ENCODE data around the gene RAB13.

Gene RAB13

DNA sequence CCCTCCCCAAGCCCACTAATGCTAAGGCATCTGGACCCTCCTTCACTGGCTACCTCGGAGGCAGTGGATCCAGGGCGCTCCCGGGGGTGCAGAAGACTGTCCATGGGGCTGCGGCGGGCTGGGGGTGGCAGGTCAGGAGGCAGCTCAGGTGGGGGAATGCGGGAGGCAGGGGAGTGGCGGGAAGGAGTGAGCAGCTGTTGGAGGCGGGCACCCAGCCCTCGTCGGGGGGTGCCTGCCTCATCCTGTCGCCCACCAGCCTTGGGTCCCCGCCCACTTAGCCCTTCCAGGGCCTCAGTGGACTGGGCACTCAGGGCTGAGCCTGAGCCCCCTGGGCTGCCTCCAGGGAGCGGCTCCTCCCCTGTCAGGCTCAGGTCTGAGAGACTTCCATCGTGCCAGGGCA, 52.7 kb downstream of the RAB13 start:
- TF ChIP-seq, protein P1, sequence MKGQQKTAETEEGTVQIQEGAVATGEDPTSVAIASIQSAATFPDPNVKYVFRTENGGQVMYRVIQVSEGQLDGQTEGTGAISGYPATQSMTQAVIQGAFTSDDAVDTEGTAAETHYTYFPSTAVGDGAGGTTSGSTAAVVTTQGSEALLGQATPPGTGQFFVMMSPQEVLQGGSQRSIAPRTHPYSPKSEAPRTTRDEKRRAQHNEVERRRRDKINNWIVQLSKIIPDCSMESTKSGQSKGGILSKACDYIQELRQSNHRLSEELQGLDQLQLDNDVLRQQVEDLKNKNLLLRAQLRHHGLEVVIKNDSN (IDR thresholded peaks at IDR 0.05): no peak
- TF ChIP-seq, protein P2, sequence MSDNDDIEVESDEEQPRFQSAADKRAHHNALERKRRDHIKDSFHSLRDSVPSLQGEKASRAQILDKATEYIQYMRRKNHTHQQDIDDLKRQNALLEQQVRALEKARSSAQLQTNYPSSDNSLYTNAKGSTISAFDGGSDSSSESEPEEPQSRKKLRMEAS (IDR thresholded peaks at IDR 0.05): no peak
- TF ChIP-seq NFIC (IDR thresholded peaks at IDR 0.05) (no peak), FOXM1 (IDR thresholded peaks at IDR 0.05; ENCODE audit: borderline replicate concordance, low read depth) (no peak), CEBPB (IDR thresholded peaks at IDR 0.05) (no peak), YY1 (IDR thresholded peaks at IDR 0.05; ENCODE audit: low read depth) (no peak), TCF12 (IDR thresholded peaks at IDR 0.05; ENCODE audit: low read depth) (no peak), EGR1 (IDR thresholded peaks at IDR 0.05) (no peak)

DNA sequence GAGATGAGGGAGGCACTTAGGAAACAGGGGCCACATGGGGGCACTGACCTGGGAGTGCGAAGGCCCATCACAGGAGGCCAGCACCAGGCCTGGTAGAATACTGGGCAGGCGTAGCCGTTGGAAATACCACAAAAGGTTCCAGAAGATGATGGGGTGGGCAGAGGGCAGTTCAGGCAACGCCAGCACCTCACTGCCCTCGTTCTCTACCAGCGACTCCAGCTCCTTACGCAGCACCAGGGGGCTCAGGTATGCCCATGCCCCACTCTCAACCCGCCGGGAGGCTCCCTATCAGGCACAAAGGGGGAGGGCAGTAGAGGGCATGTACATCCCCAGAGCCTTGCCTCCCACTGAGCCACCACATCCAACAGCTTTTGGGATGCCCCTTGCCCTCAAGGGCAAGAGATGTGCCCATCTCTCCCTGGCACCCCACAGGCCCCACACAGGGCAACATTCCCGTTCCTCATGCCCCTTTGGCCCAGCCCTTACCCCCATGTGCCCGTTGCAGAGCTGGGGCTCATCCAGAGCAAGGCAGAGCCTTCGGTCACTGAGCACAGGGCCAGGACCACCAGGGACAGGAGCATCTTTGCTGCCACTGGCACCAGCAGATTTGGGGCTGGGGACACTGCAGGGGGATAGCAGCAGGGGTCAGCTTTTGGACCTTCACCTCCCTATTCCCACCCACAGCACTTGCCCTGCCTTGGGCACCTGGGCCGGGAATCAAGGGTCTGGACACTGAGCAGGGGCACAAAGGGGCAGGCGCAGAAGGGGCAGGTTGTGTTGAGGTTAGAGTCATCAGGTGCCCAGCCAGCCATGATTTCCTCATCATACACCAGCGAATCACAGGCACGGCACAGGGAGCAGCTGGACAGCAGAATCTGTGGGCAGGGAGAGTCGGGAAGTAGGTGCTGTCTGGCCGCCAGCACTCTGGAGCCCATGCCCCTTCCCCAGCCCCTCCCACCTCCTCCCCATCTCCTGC, 53.7 kb downstream of the RAB13 start:
- no peak for TF ChIP-seq EP300 (IDR thresholded peaks at IDR 0.05; ENCODE audit: borderline replicate concordance)
- TF ChIP-seq, protein P2 (IDR thresholded peaks at IDR 0.05): no peak
- no peak for TF ChIP-seq TEAD4 (IDR thresholded peaks at IDR 0.05)
- no peak for TF ChIP-seq CREB1 (IDR thresholded peaks at IDR 0.05; ENCODE audit: low read depth)
- TF ChIP-seq CEBPB (IDR thresholded peaks at IDR 0.05): no peak
- TF ChIP-seq ZBTB7A (IDR thresholded peaks at IDR 0.05; ENCODE audit: low read depth): no peak
- TF ChIP-seq, protein P3, sequence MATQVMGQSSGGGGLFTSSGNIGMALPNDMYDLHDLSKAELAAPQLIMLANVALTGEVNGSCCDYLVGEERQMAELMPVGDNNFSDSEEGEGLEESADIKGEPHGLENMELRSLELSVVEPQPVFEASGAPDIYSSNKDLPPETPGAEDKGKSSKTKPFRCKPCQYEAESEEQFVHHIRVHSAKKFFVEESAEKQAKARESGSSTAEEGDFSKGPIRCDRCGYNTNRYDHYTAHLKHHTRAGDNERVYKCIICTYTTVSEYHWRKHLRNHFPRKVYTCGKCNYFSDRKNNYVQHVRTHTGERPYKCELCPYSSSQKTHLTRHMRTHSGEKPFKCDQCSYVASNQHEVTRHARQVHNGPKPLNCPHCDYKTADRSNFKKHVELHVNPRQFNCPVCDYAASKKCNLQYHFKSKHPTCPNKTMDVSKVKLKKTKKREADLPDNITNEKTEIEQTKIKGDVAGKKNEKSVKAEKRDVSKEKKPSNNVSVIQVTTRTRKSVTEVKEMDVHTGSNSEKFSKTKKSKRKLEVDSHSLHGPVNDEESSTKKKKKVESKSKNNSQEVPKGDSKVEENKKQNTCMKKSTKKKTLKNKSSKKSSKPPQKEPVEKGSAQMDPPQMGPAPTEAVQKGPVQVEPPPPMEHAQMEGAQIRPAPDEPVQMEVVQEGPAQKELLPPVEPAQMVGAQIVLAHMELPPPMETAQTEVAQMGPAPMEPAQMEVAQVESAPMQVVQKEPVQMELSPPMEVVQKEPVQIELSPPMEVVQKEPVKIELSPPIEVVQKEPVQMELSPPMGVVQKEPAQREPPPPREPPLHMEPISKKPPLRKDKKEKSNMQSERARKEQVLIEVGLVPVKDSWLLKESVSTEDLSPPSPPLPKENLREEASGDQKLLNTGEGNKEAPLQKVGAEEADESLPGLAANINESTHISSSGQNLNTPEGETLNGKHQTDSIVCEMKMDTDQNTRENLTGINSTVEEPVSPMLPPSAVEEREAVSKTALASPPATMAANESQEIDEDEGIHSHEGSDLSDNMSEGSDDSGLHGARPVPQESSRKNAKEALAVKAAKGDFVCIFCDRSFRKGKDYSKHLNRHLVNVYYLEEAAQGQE (IDR thresholded peaks at IDR 0.05; ENCODE audit: low read depth): no peak
- TF ChIP-seq TCF12 (IDR thresholded peaks at IDR 0.05; ENCODE audit: low read depth): no peak
- no peak for TF ChIP-seq YY1 (IDR thresholded peaks at IDR 0.05; ENCODE audit: low read depth)
- no peak for TF ChIP-seq EGR1 (IDR thresholded peaks at IDR 0.05)
- TF ChIP-seq RAD21 (IDR thresholded peaks at IDR 0.05; ENCODE audit: low read depth): no peak
- TF ChIP-seq NFIC (IDR thresholded peaks at IDR 0.05): no peak
- no peak for TF ChIP-seq FOXM1 (IDR thresholded peaks at IDR 0.05; ENCODE audit: borderline replicate concordance, low read depth)
